Stimulated activated CD8-positive, alpha-beta memory T cell treated with anti-CD3 and anti-CD28 coated beads, Interleukin-15, amount 100 ng/mL, for 24 hours (primary cell): ENCODE data around the gene XPNPEP2.
"Not testable (repeated sequence)": the region's sequence is repeated elsewhere in the genome, so short reads cannot be mapped to it uniquely, and the experiment has no call there.

Experiments
- DNase-seq: peaks from one replicate; pipeline ENCODE4 v3.0.0-alpha.2; 2020; ENCODE audit warnings: low read depth

The XPNPEP2 gene

DNA sequence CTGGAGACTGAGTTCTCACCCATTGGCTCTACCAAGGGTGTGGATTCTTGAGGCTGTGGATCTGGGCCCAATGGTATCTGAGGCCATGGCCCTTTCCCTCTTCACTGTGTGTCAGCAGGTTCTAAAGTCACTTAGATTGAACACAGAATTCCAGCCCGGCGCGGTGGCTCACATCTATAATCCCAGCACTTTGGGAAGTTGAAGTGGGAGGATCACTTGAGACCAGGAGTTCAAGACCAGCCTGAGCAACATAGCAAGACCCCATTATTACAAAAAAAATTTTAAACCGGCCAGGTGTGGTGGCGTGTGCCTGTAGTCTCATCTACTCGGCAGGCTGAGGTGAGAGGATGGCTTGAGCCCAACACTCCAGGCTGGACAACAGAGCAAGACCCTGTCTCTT is 18.0 kb upstream of the XPNPEP2 start:
- no peak for DNase-seq

DNA sequence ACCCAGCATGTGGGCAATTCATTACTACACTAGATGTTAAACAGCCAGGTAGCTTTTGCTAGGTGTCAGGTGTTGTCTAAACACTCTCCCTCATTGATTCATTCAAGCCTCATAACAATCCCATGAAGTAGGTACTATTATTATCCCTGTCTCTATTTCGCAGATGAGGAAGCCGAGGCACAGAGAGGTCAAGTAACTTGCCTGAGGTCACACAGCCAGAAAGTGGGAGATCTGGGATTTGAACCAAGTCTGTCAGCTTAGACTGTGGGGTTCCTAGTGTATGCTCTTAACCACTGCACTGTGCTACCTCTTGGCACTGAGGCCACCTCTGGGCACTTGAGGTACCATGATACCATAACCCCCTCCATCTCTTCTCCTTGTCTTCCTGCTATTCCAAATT is 17.4 kb upstream of the XPNPEP2 start:
- DNase-seq, result no peak

DNA sequence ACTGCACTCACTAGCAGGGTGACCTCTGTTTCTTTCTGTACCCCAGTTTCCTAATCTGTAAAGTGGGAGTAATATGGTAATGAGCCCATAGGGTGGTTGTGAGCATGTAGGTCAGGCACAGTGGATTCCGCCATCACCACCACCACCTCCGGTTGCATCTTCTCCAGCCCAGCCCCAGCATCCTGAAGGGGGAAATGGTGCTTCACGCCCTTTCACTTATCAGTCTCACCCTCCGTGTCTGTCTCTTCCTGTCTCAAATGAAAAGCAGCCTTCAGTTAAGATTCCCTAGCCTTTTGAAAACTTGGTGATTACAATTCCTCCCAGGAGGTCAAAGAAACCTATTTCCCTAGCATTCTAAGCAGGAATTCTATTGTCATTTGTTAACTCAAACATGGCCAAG is 16.9 kb upstream of the XPNPEP2 start:
- no peak for DNase-seq

DNA sequence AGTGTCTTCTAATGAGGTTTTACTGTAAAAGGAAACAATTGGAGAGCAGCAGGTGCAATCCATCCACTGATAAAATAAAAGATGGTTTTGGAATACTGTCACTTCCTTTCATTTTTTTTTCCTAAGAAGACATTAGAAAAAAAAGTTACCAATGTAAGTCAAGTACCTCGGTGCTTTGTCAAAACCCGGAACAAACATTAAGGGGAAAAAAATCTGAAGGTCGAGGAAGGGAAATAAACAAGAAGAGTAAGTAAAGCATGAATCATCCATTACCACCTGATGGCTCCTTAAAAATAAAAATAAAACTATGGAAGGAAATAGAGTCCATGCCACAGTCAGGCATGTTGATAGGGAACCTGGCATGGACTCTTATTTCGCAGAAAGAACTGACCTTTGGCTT is 15.3 kb upstream of the XPNPEP2 start:
- DNase-seq, result no peak

DNA sequence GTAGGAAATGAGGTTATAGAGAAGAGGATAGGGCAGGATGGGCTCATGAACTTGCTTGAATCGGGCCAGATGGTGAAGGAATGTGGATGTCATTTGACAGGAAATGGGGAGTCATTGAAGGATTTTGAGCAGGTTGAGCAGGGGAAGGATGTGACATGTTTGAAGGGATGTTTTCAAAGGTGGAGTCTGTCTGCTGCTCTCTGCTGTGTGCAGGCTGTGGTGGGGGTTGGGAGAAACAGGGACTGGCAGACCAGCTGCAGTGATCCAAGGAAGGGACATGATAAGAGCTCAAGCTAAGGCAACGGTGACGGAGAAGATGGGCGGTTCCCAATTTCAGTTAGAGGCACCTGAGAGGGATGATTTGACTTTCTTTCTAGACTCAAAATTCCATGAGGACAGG is 14.0 kb upstream of the XPNPEP2 start:
- no peak for DNase-seq

DNA sequence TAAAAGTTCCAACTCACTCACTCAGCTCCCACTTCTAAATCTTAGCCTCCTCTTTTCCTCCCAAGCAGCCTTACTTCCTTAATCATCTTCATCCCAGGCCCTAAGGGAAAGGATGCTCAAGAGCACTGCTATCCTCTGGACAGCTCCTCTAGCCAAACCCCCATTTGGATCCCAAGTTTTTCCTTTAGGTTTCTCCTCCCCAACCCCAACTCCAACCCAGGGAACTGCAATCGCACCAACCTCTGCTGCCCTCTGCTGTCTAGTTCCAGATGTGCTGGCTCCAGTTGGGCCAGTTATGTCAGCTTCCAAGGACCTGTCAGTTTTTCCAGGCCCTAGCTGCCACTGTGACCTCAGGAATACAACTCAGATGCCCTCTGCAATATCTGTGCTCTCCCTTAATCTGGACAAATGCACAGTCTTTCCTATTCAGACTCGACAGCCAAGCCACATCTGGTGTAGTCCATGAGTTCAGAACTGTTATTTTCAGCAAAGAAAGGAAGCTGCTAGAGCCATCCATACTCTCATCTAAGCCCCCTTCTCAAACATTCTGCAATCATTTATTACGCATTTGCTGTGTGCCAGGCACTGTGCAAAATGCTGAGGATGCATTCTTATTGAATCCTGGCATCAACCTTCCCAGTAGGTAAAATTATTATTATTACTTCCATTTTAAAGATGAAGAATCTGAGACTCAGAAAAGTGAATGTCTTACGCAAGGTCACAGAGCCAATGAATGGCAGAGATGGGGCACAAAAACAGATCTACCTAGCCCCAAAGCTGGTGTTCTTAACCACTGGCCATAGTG is 12.3 kb upstream of the XPNPEP2 start:
- no peak for DNase-seq

DNA sequence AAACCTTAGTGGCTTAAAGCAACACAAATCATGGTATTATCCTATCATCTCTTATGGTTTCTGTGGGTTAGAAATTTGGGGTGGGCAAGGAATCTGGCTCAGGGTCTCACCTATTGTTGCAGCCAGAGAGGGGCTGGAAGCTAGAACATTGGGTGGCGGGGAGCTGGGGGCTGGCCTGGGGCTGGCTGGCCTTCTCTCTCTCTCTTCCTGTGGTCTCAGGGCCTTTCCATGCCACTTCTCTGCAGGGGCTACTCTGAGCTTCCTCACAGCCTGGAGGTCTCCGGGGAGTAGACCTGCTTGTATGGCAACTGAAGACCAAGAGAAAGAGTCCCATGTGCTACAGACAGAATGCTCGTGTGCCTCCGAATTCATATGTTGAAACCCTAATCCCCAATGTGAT is 10.7 kb upstream of the XPNPEP2 start:
- no peak for DNase-seq

DNA sequence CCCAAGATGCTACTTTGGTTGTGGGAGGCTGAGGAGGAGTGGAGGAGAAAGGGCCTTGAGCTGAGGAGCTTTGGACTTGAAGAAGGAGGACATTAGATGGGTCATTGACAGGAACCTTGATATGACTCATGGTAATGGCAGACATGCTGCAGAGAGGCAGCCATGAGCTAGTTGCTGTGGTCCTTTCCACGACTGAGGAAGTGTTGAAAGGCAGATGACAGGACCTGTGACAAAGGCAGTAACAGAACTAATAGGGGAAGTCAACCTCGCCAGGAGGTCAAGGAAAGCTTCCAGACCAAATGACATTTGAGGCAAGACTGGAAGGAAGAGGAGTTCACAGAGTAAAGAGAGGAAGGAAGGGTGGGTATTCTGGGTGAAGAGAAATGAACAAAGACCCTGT is 7.6 kb upstream of the XPNPEP2 start:
- DNase-seq, result no peak

DNA sequence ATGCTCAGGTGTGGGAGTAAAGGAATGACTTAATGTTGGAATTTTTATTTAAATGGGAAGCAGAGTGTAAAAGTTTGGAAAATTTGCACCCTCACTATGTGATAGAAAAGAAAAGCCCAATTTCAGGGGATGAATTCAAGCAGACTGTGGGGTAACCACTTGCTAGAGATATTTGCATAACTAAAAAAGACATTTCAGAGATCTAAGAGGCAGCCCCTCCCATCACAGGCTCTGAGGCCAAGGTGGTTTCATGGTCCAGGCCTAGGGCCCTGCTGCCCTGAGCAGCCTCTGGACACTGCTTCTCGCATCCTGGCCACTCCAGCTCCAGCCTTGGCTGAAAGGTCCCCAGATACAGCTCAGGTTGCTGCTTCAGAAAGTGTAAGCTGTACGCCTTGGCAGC is 5.9 kb upstream of the XPNPEP2 start:
- no peak for DNase-seq

DNA sequence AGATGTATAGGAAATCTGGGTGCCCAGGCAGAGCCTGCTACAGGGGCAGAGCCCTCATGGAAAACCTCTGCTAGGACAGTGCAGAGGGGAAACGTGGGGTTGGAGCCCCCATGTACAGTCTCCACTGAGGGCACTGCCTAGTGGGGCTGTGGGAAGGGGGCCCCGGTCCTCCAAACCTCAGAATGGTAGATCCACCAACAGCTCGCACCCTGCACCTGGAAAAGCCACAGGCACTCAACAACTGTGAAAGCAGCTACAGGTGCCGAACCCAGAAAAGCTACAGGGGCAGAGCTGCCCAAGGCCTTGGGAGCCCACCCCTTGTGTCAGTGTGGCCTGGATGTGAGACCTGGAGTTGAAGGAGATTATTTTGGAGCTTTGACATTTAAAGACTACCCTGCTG is 5.4 kb upstream of the XPNPEP2 start:
- no peak for DNase-seq

DNA sequence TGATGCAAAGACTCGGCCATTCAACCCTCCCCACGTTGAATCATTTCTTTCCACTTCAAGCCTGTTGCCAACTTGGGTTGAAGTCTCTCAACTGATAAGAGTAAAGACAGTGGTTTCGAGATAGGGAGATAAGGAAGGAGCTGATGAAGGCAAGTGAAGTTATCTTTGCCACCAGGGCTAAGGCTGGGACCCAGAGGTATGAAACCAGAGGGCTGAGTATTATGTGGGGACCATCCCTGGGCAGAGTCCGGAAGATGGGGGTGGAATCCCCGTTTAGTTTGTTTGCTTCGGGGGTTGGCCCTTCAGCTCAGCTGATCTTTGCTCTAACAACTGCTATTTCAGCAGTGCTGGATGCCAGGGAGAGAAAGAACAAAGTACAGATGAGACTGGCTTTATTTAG is 2.3 kb upstream of the XPNPEP2 start:
- no peak for DNase-seq

DNA sequence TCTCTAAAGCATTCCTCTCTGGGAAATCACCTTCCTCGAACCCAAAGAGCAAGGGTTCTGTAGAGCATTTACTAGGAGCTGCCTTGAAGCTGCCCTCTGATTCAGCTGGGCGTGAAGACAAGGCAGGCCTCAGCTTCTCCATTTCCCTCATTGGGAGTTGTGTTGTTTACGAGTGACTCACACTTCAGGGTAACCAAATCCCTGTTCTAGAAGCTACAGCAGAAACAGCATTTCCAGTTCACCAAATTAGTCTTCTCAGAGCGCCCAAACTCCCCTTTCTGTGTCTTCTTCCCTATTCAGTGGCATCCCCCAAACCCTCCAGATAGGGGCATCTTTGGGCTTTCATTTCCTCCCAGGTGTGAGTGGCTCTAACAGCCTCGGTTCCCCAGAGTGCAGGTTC is 863 bp upstream of the XPNPEP2 start:
- DNase-seq, result no peak

DNA sequence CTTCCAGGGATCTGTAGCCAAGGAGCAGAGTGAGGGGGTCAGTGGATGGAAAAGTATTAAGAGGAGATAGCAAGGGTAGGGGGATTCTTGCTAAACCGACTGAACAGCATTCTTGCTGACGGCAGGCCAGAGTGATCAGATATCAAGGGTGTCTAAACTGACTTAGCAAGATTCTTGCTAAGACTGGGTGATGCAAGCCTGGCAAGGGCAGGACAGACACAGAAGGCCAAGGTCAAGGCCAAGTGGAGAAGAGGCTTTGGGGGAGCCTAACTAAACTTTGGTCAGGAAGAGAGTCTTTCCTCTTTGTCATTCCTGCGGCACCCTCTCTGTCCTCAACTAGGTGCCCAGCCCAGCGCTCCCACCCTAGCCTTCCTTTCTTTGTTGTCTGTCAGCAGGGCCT is 799 bp downstream of the XPNPEP2 start:
- DNase-seq, result no peak

DNA sequence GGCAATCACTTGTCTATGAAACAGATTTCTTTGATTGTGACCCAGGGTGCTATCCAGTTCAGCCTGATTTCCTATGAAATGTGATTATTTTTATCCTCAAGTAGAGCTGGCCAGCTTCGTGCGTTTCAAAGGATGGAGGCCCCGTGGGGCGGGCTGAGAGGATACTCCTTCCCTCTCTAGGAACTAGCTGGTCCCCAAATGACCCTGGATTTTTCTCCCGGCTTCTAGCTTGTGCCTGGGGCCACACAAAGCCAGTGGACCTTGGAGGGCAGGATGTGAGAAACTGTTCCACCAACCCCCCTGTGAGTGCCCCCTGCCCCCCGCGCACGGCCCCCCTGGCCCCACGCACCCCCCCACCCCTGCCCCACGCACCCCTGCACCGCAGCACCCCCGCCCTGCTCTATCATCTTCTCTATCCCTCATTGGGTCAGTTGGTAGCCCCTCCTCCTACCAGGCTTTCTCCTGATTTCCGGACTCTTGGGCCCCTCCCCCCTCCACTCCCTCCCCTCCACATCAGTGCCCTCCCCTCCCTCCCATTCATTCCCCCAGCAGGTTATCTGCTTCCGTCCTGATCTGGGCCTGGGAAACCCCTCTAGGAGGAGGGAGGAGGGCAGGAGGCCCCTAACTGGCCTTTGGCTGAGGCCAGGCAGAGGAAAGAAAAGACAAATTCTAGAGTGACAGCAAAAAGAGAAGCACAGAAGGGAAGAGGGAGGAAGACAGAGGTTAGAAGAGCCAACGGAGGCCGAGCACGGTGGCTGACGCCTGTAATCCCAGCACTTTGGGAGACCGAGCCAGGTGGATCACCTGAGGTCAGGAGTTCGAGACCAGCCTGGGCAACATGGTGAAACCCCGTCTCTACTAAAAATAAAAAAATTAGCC is 3.3 kb downstream of the XPNPEP2 start:
- DNase-seq, result no peak

DNA sequence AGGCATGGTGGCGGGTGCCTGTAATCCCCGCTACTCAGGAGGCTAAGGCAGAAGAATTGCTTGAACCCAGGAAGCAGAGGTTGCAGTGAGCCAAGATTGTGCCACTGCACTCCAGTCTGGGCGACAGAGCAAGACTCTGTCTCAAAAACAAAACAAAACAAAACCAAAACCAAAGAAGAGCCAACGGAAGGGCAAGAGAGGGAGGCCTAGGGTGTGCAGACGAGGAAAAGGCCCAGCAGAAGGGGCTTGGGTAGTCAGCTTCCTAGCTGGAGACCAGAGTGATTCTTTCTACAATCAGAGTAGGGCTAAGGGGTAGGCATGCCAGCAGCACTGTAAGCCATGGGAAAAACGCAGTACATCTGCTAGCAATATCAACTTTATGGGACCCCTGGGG is 4.0 kb downstream of the XPNPEP2 start:
- not testable (repeated sequence) for DNase-seq

DNA sequence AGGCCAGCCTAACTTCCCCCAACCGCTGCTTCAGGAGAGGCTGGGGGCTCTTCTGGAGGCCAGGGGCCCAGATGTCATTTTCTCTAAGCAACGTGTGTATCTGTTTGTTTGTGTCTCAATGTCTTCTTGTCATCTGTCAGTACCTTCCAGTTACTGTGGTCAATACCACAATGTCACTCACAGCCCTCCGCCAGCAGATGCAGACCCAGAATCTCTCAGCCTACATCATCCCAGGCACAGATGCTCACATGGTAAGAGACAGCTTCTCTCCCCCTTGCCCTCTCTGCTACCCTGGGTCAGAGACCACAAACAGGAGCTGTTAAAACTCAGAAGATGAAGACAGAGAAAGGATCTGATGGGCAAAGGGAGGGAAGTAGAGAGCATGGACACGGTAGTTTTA is 5.0 kb downstream of the XPNPEP2 start:
- no peak for DNase-seq

DNA sequence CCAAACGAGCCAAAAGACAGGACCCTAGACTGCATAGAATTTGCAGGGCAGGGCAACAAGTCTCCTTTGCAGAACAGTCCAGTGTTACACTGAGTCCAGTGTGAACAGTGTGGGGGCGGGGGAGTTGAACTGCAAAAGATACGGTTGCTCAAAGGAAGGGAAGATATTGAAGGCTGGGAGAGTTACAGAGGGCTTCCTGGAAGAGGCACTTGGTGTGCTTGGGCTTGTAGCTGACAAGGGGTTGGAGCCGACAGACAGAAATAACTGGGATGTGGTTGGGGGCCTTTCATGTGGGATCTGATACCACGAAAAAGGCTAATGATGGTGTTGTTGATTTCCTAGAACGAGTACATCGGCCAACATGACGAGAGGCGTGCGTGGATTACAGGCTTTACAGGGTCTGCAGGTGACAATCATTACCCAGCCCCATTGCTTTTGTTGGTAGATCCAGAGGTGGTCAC is 6.1 kb downstream of the XPNPEP2 start:
- no peak for DNase-seq

DNA sequence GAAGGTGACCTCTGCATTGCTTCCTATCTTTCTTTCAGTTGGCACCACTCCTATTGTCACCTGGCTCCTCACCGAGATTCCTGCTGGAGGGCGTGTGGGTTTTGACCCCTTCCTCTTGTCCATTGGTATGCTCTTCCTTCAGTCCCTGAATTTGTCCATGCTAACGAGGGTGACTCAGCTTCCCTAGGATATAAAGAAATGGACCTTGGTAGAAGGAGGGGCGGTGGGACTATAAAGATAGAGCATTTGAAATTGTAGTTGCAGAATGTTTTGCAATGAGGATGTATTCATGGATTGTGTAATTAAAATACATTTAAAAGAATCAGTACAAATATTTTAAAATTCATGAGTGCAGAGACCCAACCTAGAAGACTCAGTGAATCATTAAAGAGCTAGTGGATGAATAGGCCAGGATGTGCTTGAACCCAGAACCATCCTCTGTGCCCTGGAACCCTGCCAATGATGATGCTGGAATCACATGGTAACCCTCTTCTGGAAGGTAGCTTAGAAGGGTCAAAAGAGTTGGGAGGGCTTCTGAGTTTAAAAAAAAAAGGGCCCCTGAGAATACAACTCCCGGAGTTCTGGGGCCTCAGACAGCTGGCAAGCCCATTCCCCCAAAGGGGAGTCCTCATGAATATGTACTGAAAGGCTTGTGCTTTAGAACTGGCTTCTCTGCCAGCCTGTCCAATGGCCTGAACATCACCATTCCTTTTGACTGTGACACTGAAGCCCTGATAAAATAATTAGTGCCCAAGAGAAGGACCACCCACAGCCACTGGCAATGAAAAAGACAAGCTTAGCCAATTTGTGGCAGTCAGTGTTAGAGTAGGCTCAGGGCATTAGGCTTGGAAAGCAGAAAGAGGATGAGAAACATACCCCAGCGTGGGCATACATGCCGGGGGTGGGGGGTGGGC is 8.0 kb downstream of the XPNPEP2 start:
- no peak for DNase-seq

DNA sequence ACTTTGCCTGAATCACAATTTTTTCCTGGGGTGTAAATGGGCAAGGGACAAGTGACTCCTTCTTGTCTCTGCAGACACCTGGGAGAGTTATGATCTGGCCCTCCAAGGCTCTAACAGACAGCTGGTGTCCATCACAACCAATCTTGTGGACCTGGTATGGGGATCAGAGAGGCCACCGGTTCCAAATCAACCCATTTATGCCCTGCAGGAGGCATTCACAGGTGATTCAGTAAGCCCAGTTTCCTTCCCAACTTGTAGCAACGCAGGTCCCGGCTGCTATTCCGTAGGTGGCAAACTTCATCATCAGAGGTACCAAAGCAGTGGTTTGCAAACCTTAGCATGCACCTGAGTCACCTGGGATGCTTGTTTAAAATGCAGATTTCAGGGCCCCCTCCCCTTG is 8.8 kb downstream of the XPNPEP2 start:
- DNase-seq, result no peak

DNA sequence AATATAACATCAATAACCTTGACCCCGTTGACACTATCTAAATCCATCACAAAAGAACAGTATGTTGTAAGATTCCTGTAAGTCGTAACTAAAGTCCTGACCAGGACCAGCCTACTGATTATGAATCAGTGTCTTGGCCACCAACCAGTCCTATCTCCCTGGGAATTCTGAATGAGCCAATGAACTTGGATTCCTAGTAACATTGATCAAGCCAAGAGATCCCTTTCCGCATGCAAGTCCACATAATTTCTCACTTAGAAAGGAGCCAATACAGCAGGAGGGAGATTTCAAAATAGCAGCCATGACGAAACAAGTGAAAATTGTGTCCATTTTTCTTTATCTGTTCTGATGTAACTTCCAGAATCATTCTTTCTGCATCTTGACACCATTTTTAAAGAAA is 9.5 kb downstream of the XPNPEP2 start:
- DNase-seq, result no peak

DNA sequence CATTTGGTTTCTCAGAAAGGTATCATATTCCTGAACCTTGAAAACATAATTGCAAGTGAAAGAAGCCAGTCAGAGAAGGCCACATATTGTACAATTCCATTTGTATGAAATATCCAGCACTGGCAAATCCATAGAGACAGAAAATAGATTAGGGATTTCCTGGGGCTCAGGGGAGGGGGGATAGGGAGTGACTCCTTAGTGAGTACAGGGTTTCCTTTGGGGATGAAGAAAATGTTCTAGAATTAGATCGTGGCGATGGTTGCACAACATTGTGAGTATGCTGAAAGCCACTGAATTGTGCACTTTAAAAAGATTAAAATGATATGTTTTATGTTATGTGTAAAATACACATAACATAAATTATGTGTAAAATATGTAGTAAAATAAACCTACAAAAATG is 10.3 kb downstream of the XPNPEP2 start:
- DNase-seq, result no peak

DNA sequence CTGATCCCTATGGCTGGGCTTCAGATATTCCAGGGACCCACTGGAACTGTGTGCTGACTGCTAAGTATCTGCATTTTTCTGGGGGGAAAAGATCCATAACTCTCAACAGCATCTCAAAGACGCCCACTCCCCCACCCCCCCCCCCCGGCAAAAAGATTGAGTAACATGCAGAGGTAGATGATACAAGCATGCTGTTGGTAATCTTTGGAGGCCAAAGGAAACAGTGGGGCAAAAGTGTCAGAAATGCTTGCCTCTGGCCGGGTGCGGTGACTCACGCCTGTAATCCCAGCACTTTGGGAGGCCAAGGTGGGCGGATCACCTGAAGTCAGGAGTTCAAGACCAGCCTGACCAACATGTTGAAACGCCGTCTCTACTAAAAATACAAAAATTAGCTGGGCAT is 12.2 kb downstream of the XPNPEP2 start:
- no peak for DNase-seq
